Measurements from ENCODE around the gene TCP11.

Gene TCP11

DNA sequence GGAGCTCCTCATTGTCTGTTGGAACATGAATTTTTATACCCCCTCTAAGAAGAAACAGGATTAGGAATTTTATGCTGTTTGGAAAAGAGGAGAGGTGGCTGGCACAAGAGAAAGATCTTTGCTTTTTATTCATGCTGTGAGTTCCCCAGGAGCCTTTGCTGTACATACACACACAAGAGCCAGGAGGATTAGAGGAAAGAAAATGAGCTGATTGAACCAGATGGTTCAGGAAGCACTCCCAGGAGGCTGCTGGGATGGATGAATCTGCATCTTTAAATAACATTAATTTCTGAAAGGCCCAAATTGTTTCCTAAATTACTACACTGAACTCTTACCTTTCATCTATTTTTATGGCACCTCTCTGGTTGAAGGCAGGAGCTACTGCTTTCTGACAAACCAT is 20.1 kb upstream of the TCP11 start:
- TF ChIP-seq EZH2phosphoT487 (IDR thresholded peaks at IDR 0.05; ENCODE audit: borderline replicate concordance, low read length) = no peak
- TF ChIP-seq, protein P1, sequence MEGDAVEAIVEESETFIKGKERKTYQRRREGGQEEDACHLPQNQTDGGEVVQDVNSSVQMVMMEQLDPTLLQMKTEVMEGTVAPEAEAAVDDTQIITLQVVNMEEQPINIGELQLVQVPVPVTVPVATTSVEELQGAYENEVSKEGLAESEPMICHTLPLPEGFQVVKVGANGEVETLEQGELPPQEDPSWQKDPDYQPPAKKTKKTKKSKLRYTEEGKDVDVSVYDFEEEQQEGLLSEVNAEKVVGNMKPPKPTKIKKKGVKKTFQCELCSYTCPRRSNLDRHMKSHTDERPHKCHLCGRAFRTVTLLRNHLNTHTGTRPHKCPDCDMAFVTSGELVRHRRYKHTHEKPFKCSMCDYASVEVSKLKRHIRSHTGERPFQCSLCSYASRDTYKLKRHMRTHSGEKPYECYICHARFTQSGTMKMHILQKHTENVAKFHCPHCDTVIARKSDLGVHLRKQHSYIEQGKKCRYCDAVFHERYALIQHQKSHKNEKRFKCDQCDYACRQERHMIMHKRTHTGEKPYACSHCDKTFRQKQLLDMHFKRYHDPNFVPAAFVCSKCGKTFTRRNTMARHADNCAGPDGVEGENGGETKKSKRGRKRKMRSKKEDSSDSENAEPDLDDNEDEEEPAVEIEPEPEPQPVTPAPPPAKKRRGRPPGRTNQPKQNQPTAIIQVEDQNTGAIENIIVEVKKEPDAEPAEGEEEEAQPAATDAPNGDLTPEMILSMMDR (IDR thresholded peaks at IDR 0.05; ENCODE audit: low read depth, low read length, poor library complexity, severe bottlenecking) = no peak
- no peak overlapping the region for H3K4me2 ChIP-seq (ENCODE audit: low read length)
- H3K27me3 ChIP-seq (ENCODE audit: control insufficient read depth, low read length) = peaks cover 35% of the 10 kb centered on the region
- no peak overlapping the region for H3K27ac ChIP-seq (ENCODE audit: low read depth, low read length)
- no peak overlapping the region for H3K4me3 ChIP-seq (ENCODE audit: low read length)
- H3K9me3 ChIP-seq (ENCODE audit: control insufficient read depth, insufficient read depth, low read length) = no peaks in the 10 kb centered on the region
- H3K9me2 ChIP-seq (replicated peaks; ENCODE audit: control insufficient read depth, low read length) = no peaks in the 10 kb centered on the region
- H3K79me2 ChIP-seq (ENCODE audit: control insufficient read depth, low read length) = no peaks in the 10 kb centered on the region
- no peaks in the 10 kb centered on the region for H4K20me1 ChIP-seq (ENCODE audit: control insufficient read depth, insufficient read depth, low read depth, low read length)
- H3K36me3 ChIP-seq (ENCODE audit: control insufficient read depth, low read length) = no peaks in the 10 kb centered on the region
- no peaks in the 10 kb centered on the region for H3K4me1 ChIP-seq (ENCODE audit: control insufficient read depth, low read length)
- H3F3A ChIP-seq (ENCODE audit: control insufficient read depth, insufficient read depth) = no peaks in the 10 kb centered on the region

DNA sequence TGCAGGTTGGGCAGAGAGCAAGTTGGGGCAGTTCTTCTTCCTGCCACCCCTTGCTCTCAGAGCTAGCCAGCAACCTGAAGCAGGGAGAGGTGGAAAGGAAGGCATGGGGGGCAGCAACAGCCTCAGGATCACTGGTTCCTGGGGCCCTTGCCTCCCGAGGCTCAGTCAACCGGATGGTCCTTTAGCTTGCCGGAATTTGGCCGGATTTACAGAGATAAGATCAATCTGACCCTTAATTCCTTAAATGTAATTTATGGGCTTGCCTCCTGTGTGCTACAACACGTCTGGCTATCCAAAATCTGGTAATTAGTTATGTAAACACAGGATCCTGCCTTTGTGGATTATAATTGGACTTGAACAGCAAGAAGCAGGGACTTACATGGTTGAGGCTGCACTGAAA is 19.5 kb upstream of the TCP11 start:
- Histone ChIP-seq H3K4me3 (ENCODE audit: low read length) (no peak overlapping the region), H4K20me1 (ENCODE audit: control insufficient read depth, insufficient read depth, low read depth, low read length) (no peaks in the 10 kb centered on the region), H3K27me3 (ENCODE audit: control insufficient read depth, low read length) (peaks cover 39% of the 10 kb centered on the region), H3K9me2 (replicated peaks; ENCODE audit: control insufficient read depth, low read length) (no peaks in the 10 kb centered on the region), H3K9me3 (ENCODE audit: control insufficient read depth, insufficient read depth, low read length) (no peaks in the 10 kb centered on the region), H3F3A (ENCODE audit: control insufficient read depth, insufficient read depth) (no peaks in the 10 kb centered on the region), H3K4me1 (ENCODE audit: control insufficient read depth, low read length) (no peaks in the 10 kb centered on the region), H3K79me2 (ENCODE audit: control insufficient read depth, low read length) (no peaks in the 10 kb centered on the region), H3K27ac (ENCODE audit: low read depth, low read length) (no peak overlapping the region), H3K36me3 (ENCODE audit: control insufficient read depth, low read length) (no peaks in the 10 kb centered on the region), H3K4me2 (ENCODE audit: low read length) (no peak overlapping the region)
- TF ChIP-seq EZH2phosphoT487 (IDR thresholded peaks at IDR 0.05; ENCODE audit: borderline replicate concordance, low read length) = no peak
- TF ChIP-seq, protein P1 (IDR thresholded peaks at IDR 0.05; ENCODE audit: low read depth, low read length, poor library complexity, severe bottlenecking) = no peak

DNA sequence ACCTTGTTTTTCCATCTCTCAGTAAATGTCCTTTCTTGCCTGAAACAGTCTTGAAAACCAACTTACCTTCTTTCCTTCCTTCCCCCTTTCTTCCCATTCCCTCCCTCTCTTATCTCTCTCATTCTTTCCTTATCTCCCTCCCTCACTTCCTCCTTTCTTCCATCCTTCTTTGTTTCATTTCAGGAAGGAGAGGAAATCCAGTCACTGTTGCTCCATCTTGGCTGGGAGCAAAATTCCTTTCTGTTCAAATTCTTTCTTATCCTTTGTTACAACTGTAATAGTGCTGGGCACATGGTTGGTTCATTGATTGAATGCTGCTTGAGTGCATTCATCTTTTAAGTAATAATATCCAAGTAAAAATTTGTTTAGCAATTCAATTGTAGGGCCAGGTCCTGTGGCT is 17.4 kb upstream of the TCP11 start:
- no peaks in the 10 kb centered on the region for H3F3A ChIP-seq (ENCODE audit: control insufficient read depth, insufficient read depth)
- H3K27ac ChIP-seq (ENCODE audit: low read depth, low read length) = no peak overlapping the region
- H3K4me3 ChIP-seq (ENCODE audit: low read length) = no peak overlapping the region
- TF ChIP-seq, protein P1 (IDR thresholded peaks at IDR 0.05; ENCODE audit: low read depth, low read length, poor library complexity, severe bottlenecking) = no peak
- no peak for TF ChIP-seq EZH2phosphoT487 (IDR thresholded peaks at IDR 0.05; ENCODE audit: borderline replicate concordance, low read length)
- peaks cover 39% of the 10 kb centered on the region for H3K27me3 ChIP-seq (ENCODE audit: control insufficient read depth, low read length)
- no peaks in the 10 kb centered on the region for H3K9me2 ChIP-seq (replicated peaks; ENCODE audit: control insufficient read depth, low read length)
- H3K9me3 ChIP-seq (ENCODE audit: control insufficient read depth, insufficient read depth, low read length) = no peaks in the 10 kb centered on the region
- H3K36me3 ChIP-seq (ENCODE audit: control insufficient read depth, low read length) = no peaks in the 10 kb centered on the region
- H3K4me2 ChIP-seq (ENCODE audit: low read length) = no peak overlapping the region
- H3K4me1 ChIP-seq (ENCODE audit: control insufficient read depth, low read length) = no peaks in the 10 kb centered on the region
- H3K79me2 ChIP-seq (ENCODE audit: control insufficient read depth, low read length) = no peaks in the 10 kb centered on the region
- no peaks in the 10 kb centered on the region for H4K20me1 ChIP-seq (ENCODE audit: control insufficient read depth, insufficient read depth, low read depth, low read length)

DNA sequence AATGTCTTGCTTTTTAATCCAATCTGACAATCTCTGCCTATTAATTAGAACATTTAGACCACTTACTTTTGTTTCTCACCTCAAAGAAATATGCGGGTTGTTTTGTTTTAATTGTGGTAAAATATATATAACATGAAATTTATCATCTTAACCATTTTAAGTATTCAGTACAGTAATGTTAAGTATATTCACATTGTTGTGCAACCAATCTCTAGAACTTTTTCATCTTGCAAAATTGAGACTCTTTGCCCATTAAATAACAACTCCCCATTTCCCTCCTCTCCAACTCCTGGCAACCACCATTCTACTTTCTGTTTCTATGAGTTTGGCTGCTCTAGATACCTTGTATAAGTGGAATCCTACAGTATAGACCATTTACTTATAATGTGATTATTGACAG is 13.8 kb upstream of the TCP11 start:
- H3K9me3 ChIP-seq (ENCODE audit: control insufficient read depth, insufficient read depth, low read length) = no peaks in the 10 kb centered on the region
- no peak for TF ChIP-seq EZH2phosphoT487 (IDR thresholded peaks at IDR 0.05; ENCODE audit: borderline replicate concordance, low read length)
- TF ChIP-seq, protein P1 (IDR thresholded peaks at IDR 0.05; ENCODE audit: low read depth, low read length, poor library complexity, severe bottlenecking) = no peak
- H3K4me3 ChIP-seq (ENCODE audit: low read length) = no peak overlapping the region
- H3K36me3 ChIP-seq (ENCODE audit: control insufficient read depth, low read length) = no peaks in the 10 kb centered on the region
- no peaks in the 10 kb centered on the region for H3K4me1 ChIP-seq (ENCODE audit: control insufficient read depth, low read length)
- H3K4me2 ChIP-seq (ENCODE audit: low read length) = no peak overlapping the region
- H3K79me2 ChIP-seq (ENCODE audit: control insufficient read depth, low read length) = no peaks in the 10 kb centered on the region
- H3K9me2 ChIP-seq (replicated peaks; ENCODE audit: control insufficient read depth, low read length) = no peaks in the 10 kb centered on the region
- no peak overlapping the region for H3K27ac ChIP-seq (ENCODE audit: low read depth, low read length)
- H3F3A ChIP-seq (ENCODE audit: control insufficient read depth, insufficient read depth) = no peaks in the 10 kb centered on the region
- no peaks in the 10 kb centered on the region for H4K20me1 ChIP-seq (ENCODE audit: control insufficient read depth, insufficient read depth, low read depth, low read length)
- peaks cover 13% of the 10 kb centered on the region for H3K27me3 ChIP-seq (ENCODE audit: control insufficient read depth, low read length)

Data from DOHH2 (cell line).